ENCODE data around the gene ACP6. TPM values are rescaled to one million over a fixed set of nuclear protein-coding genes. Genes with fewer than 3 reads are reported as not detected.

The ACP6 gene
- 18.0 to 25.2 TPM (median 22.5 TPM) in 5 replicates for total RNA-seq (2022; extraction: Qiagen RNA extraction; ENCODE audit: low read depth)

GRCh38 chr1:147670319-147671001, at the start of gene ACP6:
ACP6 (minus strand) TSS chr1:147670524; CDS start chr1:147670048, 476 bp downstream.

Other genes with a start within 250 kb of the ACP6 start
- 4.5 to 7.1 TPM (median 7.0 TPM) in 5 replicates for gene BCL9, start 129.0 kb downstream of the ACP6 start, total RNA-seq (2022; extraction: Qiagen RNA extraction; ENCODE audit: low read depth)
- not detected in 5 replicates for gene GJA5, start 90.1 kb upstream of the ACP6 start, total RNA-seq (2022; extraction: Qiagen RNA extraction; ENCODE audit: low read depth)
- gene GJA8, start 232.3 kb upstream of the ACP6 start, total RNA-seq (2022; extraction: Qiagen RNA extraction; ENCODE audit: low read depth): not detected in 5 replicates